SK-N-SH treated with all-trans-retinoic acid at 6 μM for 48 hours (cell line): ENCODE results near the gene CMC4.
A peak's percentile ranks its signal among the peaks of the same experiment; 100 is the strongest.

ENCODE experiments used
- ATAC-seq: fragments of 200-7000 bp; cut with Tn5 transposase; 3 replicates; pipeline ENCODE4 v1.9.1; 2020; ENCODE audit warnings: mild to moderate bottlenecking, moderate library complexity
- ARNTL ChIP-seq: fragments of 450-650 bp; formaldehyde crosslinking; IDR thresholded peaks from 2 replicates; pipeline ENCODE4 v1.5.0; 2020; ENCODE audit warnings: low read depth, mild to moderate bottlenecking, moderate library complexity, borderline replicate concordance
- BACH2 ChIP-seq: fragments of 250-450 bp; sonication (Bioruptor Pico); IDR thresholded peaks from 2 replicates; pipeline ENCODE4 v1.9.0; 2021; ENCODE audit warnings: mild to moderate bottlenecking, borderline replicate concordance
- ESRRG ChIP-seq: fragments of 250-450 bp; sonication (Bioruptor Pico); IDR thresholded peaks from 2 replicates; pipeline ENCODE4 v1.6.1; 2021; ENCODE audit warnings: mild to moderate bottlenecking
- GLIS3 ChIP-seq: fragments of 250-450 bp; sonication (Bioruptor Pico); IDR thresholded peaks from 2 replicates; pipeline ENCODE4 v1.5.0; 2020; ENCODE audit warnings: mild to moderate bottlenecking, moderate library complexity
- ISL1 ChIP-seq: fragments of 250-450 bp; sonication (Bioruptor Pico); IDR thresholded peaks from 2 replicates; pipeline ENCODE4 v2.1.2; 2022; ENCODE audit warnings: mild to moderate bottlenecking, moderate library complexity
- OSR1 ChIP-seq: fragments of 250-450 bp; sonication (Bioruptor Pico); IDR thresholded peaks from 2 replicates; pipeline ENCODE4 v1.8.0; 2022; ENCODE audit warnings: moderate library complexity, mild to moderate bottlenecking, inconsistent platforms
- SNAI2 ChIP-seq: fragments of 250-450 bp; sonication (Bioruptor Pico); IDR thresholded peaks from 2 replicates; pipeline ENCODE4 v1.5.0; 2020; ENCODE audit warnings: mild to moderate bottlenecking, moderate library complexity
- TOX ChIP-seq: fragments of 250-450 bp; sonication (Bioruptor Pico); IDR thresholded peaks from 2 replicates; pipeline ENCODE4 v1.8.0; 2021; ENCODE audit warnings: mild to moderate bottlenecking, moderate library complexity, borderline replicate concordance
- ZC3H10 ChIP-seq: fragments of 250-450 bp; sonication (Bioruptor Pico); IDR thresholded peaks from 2 replicates; pipeline ENCODE4 v1.5.1; 2021; ENCODE audit warnings: mild to moderate bottlenecking, moderate library complexity
- ZFP3 ChIP-seq: fragments of 250-450 bp; sonication (Bioruptor Pico); IDR thresholded peaks from 2 replicates; pipeline ENCODE4 v1.5.0; 2020; ENCODE audit warnings: mild to moderate bottlenecking, moderate library complexity
- ZFP30 ChIP-seq: fragments of 450-650 bp; formaldehyde crosslinking; IDR thresholded peaks from 2 replicates; pipeline ENCODE4 v1.5.0; 2022; ENCODE audit warnings: mild to moderate bottlenecking, moderate library complexity
- ZNF565 ChIP-seq: fragments of 450-650 bp; formaldehyde crosslinking; conservative IDR thresholded peaks from 2 replicates; pipeline ENCODE4 v1.5.0; 2020; ENCODE audit warnings: low read depth, mild to moderate bottlenecking, moderate library complexity
- ZNF70 ChIP-seq: fragments of 450-650 bp; formaldehyde crosslinking; IDR thresholded peaks from 2 replicates; pipeline ENCODE4 v1.5.0; 2020; ENCODE audit warnings: mild to moderate bottlenecking, moderate library complexity
- ZNF8 ChIP-seq: fragments of 450-650 bp; formaldehyde crosslinking; IDR thresholded peaks from 2 replicates; pipeline ENCODE4 v1.5.0; 2020; ENCODE audit warnings: mild to moderate bottlenecking, moderate library complexity
- TF ChIP-seq, protein P1 (sequence below): fragments of 250-450 bp; sonication (Bioruptor Pico); IDR thresholded peaks from 2 replicates; pipeline ENCODE4 v1.5.1; 2021; ENCODE audit warnings: mild to moderate bottlenecking, moderate library complexity
- TF ChIP-seq, protein P2 (sequence below): fragments of 250-450 bp; sonication (Bioruptor Pico); IDR thresholded peaks from 2 replicates; pipeline ENCODE4 v1.8.0; 2021; ENCODE audit warnings: low read depth, mild to moderate bottlenecking, moderate library complexity, borderline replicate concordance
- TF ChIP-seq, protein P3 (sequence below): fragments of 250-450 bp; sonication (Bioruptor Pico); IDR thresholded peaks from 2 replicates; pipeline ENCODE4 v1.8.0; 2020; ENCODE audit warnings: mild to moderate bottlenecking, moderate library complexity, borderline replicate concordance
- TF ChIP-seq, protein P4 (sequence below): fragments of 250-450 bp; sonication (Bioruptor Pico); IDR thresholded peaks from 2 replicates; pipeline ENCODE4 v1.5.1; 2020; ENCODE audit warnings: low read depth, mild to moderate bottlenecking, moderate library complexity

Gene CMC4

DNA sequence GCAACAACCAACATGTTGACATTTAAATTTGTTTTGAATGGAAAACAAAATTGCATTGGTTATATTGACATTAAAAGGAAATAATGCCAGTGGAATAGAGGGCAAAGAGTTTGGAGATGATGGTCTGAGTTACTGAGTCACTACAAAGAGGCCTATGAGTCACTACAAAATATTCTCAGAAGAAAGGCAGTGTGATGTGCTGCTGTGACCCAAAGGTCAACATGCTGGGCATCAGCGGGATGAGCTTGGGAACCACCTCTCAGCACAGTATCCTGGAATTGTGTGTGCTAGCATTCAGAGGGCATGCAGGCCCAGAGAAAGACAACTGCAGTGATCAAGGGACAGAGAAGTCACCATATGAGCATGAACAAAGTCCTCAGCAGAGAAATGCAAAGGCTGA, 2.8 kb downstream of the CMC4 start (continued):
- TF ChIP-seq, protein P1, sequence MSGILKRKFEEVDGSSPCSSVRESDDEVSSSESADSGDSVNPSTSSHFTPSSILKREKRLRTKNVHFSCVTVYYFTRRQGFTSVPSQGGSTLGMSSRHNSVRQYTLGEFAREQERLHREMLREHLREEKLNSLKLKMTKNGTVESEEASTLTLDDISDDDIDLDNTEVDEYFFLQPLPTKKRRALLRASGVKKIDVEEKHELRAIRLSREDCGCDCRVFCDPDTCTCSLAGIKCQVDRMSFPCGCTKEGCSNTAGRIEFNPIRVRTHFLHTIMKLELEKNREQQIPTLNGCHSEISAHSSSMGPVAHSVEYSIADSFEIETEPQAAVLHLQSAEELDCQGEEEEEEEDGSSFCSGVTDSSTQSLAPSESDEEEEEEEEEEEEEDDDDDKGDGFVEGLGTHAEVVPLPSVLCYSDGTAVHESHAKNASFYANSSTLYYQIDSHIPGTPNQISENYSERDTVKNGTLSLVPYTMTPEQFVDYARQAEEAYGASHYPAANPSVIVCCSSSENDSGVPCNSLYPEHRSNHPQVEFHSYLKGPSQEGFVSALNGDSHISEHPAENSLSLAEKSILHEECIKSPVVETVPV (CRISPR knock-in tag) = no peak

DNA sequence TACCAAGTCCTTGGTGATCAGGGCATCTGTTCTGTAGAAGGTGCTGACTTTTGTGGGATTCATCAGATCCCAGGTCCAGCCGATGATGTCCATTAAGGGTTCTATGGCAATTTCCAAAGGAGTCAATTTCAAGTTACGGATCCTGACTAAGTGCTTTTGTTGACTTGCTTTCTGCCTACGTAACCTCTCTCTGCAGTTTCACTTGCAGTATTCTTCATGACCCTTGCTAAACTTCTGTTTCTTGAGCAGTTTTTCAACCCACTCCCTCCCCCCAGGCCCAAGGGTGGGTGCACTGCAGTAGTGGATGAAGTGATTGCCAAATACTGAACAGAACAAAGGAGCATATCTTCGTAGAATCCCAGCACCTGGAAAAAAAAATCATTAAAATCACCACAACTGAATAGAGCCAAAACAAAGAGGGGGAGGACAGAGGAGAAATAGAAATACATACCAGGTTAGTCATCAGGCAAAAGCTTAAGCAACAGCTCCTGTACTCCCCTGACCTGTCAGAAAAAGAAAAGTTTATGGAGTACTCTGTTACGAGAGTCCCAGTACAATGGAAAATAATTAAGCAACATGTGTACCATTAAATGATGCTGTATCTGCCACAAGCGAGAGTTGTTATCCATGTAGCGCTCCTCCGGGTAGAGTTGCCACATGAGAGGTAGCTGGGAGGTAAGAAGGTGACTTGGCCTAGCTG, 5.8 kb downstream of the CMC4 start:
- TF ChIP-seq ISL1 (CRISPR knock-in tag) = no peak
- no peak for TF ChIP-seq ZNF70 (CRISPR knock-in tag)
- no peak for TF ChIP-seq ZNF8 (CRISPR knock-in tag)
- no peak for TF ChIP-seq OSR1 (CRISPR knock-in tag)
- TF ChIP-seq ZNF565 = no peak
- ATAC-seq = peak; percentile 54

DNA sequence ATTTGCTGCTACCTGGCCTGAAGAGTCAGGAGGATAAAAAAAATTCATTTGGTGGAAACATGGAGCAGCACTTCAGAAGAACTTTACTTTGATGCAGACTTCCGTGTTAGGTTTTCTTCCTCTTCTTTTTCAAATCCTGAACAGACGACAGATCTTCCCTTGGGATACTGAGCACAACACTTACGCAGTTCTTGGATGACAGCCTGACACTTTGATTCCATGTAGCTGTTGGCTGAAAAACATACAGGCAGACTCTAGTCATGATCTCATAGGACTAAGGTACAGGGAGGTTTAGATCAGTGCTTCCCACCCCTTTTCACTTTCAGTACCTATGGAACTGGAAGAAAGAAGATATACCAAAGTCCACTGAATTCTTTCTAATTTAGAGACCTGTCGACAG, 9.2 kb downstream of the CMC4 start:
- no peak for TF ChIP-seq ZFP3 (CRISPR knock-in tag)
- TF ChIP-seq ZFP30 (CRISPR knock-in tag) = no peak
- TF ChIP-seq BACH2 (CRISPR knock-in tag) = no peak
- TF ChIP-seq GLIS3 = no peak
- no peak for TF ChIP-seq ESRRG (CRISPR knock-in tag)
- TF ChIP-seq, protein P2, sequence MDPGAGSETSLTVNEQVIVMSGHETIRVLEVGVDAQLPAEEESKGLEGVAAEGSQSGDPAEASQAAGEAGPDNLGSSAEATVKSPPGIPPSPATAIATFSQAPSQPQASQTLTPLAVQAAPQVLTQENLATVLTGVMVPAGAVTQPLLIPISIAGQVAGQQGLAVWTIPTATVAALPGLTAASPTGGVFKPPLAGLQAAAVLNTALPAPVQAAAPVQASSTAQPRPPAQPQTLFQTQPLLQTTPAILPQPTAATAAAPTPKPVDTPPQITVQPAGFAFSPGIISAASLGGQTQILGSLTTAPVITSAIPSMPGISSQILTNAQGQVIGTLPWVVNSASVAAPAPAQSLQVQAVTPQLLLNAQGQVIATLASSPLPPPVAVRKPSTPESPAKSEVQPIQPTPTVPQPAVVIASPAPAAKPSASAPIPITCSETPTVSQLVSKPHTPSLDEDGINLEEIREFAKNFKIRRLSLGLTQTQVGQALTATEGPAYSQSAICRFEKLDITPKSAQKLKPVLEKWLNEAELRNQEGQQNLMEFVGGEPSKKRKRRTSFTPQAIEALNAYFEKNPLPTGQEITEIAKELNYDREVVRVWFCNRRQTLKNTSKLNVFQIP (CRISPR knock-in tag) = no peak
- no peak for TF ChIP-seq ZNF70 (CRISPR knock-in tag)
- TF ChIP-seq, protein P3, sequence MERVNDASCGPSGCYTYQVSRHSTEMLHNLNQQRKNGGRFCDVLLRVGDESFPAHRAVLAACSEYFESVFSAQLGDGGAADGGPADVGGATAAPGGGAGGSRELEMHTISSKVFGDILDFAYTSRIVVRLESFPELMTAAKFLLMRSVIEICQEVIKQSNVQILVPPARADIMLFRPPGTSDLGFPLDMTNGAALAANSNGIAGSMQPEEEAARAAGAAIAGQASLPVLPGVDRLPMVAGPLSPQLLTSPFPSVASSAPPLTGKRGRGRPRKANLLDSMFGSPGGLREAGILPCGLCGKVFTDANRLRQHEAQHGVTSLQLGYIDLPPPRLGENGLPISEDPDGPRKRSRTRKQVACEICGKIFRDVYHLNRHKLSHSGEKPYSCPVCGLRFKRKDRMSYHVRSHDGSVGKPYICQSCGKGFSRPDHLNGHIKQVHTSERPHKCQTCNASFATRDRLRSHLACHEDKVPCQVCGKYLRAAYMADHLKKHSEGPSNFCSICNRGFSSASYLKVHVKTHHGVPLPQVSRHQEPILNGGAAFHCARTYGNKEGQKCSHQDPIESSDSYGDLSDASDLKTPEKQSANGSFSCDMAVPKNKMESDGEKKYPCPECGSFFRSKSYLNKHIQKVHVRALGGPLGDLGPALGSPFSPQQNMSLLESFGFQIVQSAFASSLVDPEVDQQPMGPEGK (CRISPR knock-in tag) = no peak
- no peak for TF ChIP-seq ZNF565
- no peak for TF ChIP-seq TOX (CRISPR knock-in tag)
- TF ChIP-seq ISL1 (CRISPR knock-in tag) = no peak
- TF ChIP-seq, protein P1 (CRISPR knock-in tag) = no peak
- TF ChIP-seq, protein P4, sequence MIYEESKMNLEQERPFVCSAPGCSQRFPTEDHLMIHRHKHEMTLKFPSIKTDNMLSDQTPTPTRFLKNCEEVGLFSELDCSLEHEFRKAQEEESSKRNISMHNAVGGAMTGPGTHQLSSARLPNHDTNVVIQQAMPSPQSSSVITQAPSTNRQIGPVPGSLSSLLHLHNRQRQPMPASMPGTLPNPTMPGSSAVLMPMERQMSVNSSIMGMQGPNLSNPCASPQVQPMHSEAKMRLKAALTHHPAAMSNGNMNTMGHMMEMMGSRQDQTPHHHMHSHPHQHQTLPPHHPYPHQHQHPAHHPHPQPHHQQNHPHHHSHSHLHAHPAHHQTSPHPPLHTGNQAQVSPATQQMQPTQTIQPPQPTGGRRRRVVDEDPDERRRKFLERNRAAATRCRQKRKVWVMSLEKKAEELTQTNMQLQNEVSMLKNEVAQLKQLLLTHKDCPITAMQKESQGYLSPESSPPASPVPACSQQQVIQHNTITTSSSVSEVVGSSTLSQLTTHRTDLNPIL = no peak
- no peak for TF ChIP-seq ARNTL
- no peak for ATAC-seq

DNA sequence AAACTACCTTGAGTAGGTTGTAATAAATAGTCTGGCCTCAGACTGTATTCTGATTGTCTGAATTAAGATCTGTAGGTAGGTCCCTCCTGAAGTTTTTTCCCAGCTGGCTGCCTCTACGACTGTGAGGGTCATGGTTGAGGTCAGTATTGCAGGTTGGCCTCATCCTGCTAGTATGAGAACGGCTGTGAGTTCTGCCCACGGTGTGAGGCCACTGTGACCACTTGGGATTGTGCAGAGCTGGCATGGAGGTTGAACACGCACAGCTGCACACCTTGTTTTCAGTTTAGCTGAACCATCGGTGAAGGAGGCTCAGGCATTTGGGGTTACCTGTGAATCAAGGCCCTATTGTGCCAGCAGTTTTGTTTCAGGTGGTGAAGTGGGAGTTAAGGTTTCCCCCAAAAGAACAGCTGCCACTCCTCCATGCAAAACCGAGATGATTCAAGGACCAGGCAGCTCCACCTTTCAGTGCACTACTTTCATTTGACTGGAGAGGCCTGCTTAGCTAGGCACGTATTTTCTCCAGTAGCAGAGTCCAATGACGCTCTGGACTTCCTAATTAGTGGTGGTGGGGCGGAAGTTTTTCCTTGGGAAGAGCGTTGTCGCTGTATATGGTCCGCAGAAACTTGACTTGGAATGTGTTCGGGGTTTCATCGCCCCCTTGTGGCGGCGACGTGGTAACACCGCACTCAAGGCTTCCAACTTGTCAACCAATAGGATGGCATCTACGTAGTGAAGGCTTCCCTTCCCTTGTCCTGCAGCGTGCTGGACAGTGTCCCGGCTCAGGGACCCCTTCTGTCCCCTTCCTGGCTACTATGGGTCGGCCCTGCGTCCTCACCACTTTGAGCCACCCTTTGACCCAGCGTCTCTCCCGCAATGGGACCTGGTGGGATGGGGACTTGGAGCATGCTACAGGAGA, 13.8 kb downstream of the CMC4 start:
- TF ChIP-seq SNAI2 (no peak), TOX (CRISPR knock-in tag) (no peak), OSR1 (CRISPR knock-in tag) (no peak), ZFP30 (CRISPR knock-in tag) (no peak), ZC3H10 (CRISPR knock-in tag) (no peak), ESRRG (CRISPR knock-in tag) (no peak), ZNF565 (no peak)
- TF ChIP-seq, protein P3 (CRISPR knock-in tag) = no peak
- TF ChIP-seq, protein P4 = no peak
- peak; percentile 97 for ATAC-seq
